RWPE1 (cell line): ENCODE results near the gene KHK.

Experiments
- CTCF ChIA-PET: fragments of 350-600 bp; sonication (Branson Sonifier 250); formaldehyde crosslinking; extraction: SDS; loops from one replicate; lab custom pipeline; 2021; lab: Yijun Ruan, JAX
- POLR2A ChIA-PET: fragments of 400-600 bp; formaldehyde crosslinking; extraction: SDS; loops from one replicate; lab custom pipeline; 2020; ENCODE audit warnings: antibody characterized with exemption; ENCODE audit not compliant: low non-redundant PET; lab: Yijun Ruan, JAX
- DNase-seq: peaks from one replicate; pipeline ENCODE4 v3.0.0; 2012; ENCODE audit warnings: low spot score
- H3K27ac ChIP-seq: fragments of 450-650 bp; 2 replicates; pipeline ENCODE4 v1.5.1; 2017
- TF ChIP-seq, protein P1 (sequence below): fragments of 450-650 bp; conservative IDR thresholded peaks from 2 replicates; pipeline ENCODE4 v1.5.1; 2017; ENCODE audit warnings: low read depth, mild to moderate bottlenecking

Gene KHK

GRCh38 chr2:27134781-27135477 lies 48.4 kb downstream of the KHK start:
- peak overlapping the region; percentile 69 for H3K27ac ChIP-seq
- TF ChIP-seq, protein P1, sequence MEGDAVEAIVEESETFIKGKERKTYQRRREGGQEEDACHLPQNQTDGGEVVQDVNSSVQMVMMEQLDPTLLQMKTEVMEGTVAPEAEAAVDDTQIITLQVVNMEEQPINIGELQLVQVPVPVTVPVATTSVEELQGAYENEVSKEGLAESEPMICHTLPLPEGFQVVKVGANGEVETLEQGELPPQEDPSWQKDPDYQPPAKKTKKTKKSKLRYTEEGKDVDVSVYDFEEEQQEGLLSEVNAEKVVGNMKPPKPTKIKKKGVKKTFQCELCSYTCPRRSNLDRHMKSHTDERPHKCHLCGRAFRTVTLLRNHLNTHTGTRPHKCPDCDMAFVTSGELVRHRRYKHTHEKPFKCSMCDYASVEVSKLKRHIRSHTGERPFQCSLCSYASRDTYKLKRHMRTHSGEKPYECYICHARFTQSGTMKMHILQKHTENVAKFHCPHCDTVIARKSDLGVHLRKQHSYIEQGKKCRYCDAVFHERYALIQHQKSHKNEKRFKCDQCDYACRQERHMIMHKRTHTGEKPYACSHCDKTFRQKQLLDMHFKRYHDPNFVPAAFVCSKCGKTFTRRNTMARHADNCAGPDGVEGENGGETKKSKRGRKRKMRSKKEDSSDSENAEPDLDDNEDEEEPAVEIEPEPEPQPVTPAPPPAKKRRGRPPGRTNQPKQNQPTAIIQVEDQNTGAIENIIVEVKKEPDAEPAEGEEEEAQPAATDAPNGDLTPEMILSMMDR: no peak
- DNase-seq: no peak
- ChIA-PET CTCF (interaction anchor here (0.6 to 1.4 kb wide), 2 partner anchors 12 to 222 kb away, joined by 3 to 4 read pairs; partner anchors contain the start of gene ABHD1), POLR2A (interaction anchor here (0.7 kb wide), 1 partner anchor 14 kb away, joined by 3 read pairs; no protein-coding TSS in a partner anchor)

DNA sequence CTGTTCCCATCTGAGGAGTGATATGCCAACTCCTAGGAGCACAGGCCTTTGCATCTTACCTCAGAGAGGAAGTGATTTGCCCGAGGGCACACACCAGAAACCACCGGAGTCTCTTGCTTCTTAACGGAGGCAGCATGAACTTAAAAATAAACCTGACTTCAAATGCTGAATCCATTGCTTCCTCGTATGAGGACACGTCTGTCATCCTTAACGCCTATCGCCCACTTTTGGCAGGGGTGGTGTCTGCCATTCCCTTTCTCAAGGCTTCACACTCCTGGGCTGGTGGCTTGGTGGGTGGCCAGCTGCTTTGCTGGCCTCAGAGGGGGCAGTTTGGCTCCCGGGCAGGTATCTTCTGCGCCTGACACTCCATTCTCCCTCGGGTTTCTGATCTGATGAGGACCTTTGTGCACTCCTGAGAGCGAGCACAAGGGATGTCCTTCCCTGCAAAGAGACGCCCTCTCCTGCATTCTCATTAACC lies 48.9 kb downstream of the KHK start:
- ChIA-PET POLR2A (no interaction called here), CTCF (interaction anchor here (1.4 kb wide), 1 partner anchor 12 kb away, joined by 4 read pairs; the partner anchor contains the start of gene ABHD1)
- no peak for DNase-seq
- H3K27ac ChIP-seq: peak overlapping the region; percentile 69; the same call in 1 of the 2 replicates
- TF ChIP-seq, protein P1: no peak

DNA sequence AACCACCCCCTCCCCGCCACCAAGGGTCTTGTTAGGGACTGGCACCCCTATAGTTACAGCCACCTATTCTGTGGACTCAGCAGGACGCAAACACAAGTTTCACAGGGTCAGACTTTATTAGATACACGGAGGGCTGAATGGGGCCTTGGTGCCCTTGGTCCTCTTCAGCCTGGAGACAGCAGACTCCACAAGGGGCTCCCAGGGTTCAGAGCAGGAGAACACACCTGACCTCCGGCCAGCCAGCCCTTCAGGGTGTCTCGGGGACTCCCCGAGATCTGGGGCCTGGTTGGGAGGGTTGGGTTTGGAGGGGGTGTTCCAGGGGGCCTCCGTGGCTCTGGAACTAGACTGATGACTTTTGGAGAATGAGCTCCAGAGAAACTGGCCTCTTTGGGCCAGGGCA lies 50.2 kb downstream of the KHK start:
- ChIA-PET CTCF (no interaction called here), POLR2A (interaction anchor here (0.6 kb wide), 1 partner anchor 98 kb away, joined by 3 read pairs; no protein-coding TSS in a partner anchor)
- TF ChIP-seq, protein P1: no peak
- DNase-seq: no peak
- H3K27ac ChIP-seq: no peak overlapping the region

DNA sequence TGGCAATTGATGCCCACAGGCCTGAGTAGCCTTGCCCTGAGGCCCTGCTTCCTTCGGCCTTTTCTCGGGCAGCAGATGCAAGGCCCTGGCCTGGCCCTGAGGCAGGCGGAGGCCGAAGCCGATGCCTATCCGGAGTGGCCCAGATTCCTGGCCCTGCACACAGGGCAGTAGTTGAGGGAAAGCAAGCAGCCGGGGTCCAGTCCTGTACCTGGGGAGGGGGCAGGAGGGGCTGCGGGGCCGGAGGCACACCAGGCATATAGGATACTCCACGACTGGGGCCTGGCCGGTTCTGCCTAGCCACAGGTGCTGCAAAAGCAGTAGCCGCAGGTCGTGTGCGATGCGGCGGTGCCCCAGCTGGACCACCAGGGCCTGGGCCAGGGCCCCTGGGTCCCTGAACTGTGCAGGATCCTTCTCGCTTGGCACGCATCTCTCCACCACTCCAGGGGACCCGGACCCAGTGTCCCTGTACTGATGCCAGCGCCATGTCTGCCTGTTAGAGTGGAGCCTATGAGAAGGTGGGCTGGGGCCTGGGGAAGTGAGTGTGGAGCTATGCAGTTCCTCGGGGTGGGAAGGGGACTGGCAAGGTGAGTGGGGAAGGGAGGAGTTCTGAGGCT lies 50.9 kb downstream of the KHK start:
- POLR2A ChIA-PET: no interaction called here

GRCh38 chr2:27138111-27138510 lies 51.5 kb downstream of the KHK start:
- TF ChIP-seq, protein P1: no peak
- DNase-seq: no peak
- no peak overlapping the region for H3K27ac ChIP-seq
- POLR2A ChIA-PET: no interaction called here
- CTCF ChIA-PET: no interaction called here

More for the DNA sequence above, 50.9 kb downstream of the KHK start:
- no peak for DNase-seq
- H3K27ac ChIP-seq: no peak overlapping the region
- CTCF ChIA-PET: no interaction called here
- TF ChIP-seq, protein P1: no peak

DNA sequence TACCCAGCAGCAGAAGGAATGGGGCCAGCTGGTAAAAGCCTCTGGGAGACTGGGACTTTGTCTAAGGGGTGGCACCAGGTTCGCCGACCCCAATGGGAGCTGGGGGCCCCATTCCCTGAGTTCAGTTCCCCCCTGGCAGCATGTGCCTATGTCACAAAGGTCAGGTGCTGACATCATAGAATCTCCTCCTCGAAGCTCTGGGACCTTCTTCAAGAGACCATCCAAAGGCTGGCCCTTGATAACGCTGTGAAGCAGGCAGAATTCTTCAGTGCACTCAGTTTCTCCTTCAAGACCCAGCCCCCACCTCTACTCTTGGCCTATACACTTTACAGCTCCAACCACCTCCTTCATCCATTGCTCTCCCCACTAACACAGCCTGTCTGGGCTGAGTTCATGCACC lies 52.7 kb downstream of the KHK start, which contains the start of gene PRR30:
PRR30 (minus strand) TSS at position 101 of the 400 bp plus-strand sequence. CDS start 1,081 bp downstream, outside the sequence.
- ChIA-PET POLR2A (no interaction called here), CTCF (interaction anchor here (0.5 kb wide), 1 partner anchor 109 kb away, joined by 3 read pairs; no protein-coding TSS in a partner anchor)
- no peak within 1 kb of the TSS for H3K27ac ChIP-seq
- DNase-seq: no peak
- TF ChIP-seq, protein P1: no peak
